Ascending aorta (tissue), 2 donors: ENCODE data around the gene BRINP1. TPM values are rescaled to one million over a fixed set of nuclear protein-coding genes. Genes with fewer than 3 reads are reported as not detected.

Experiments used
- DNase-seq, 2 donors: peaks; one replicate each; pipeline ENCODE4 v3.0.0-alpha.2; 2019; ENCODE audit warnings: low spot score in 2 of 2
- H3K27ac ChIP-seq, 2 donors: fragments of 200-600 bp; sonication (generic); one replicate each; pipeline ENCODE4 v1.5.1; 2016 to 2017; ENCODE audit warnings: mild to moderate bottlenecking in 1 of 2
- H3K27me3 ChIP-seq: fragments of 200-600 bp; sonication (generic); one replicate; pipeline ENCODE4 v1.5.1; 2017
- H3K36me3 ChIP-seq, 2 donors: fragments of 200-600 bp; sonication (generic); one replicate each; pipeline ENCODE4 v1.5.1; 2016
- H3K4me1 ChIP-seq, 2 donors: fragments of 200-600 bp; sonication (generic); one replicate each; pipeline ENCODE4 v1.5.1; 2016 to 2017; ENCODE audit warnings: mild to moderate bottlenecking in 1 of 2
- H3K4me3 ChIP-seq, 2 donors: fragments of 200-600 bp; sonication (generic); one replicate each; pipeline ENCODE4 v1.5.1; 2016 to 2017; ENCODE audit warnings: mild to moderate bottlenecking in 1 of 2
- H3K9me3 ChIP-seq, 2 donors: fragments of 200-600 bp; sonication (generic); one replicate each; pipeline ENCODE4 v1.5.1; 2016
- intact Hi-C: fragments of 100-400 bp; cut with DNase I; formaldehyde crosslinking; loops from one replicate; pipeline ENCODE4 v1.15.1; 2023
- total RNA-seq: library from RNA; depleted of rRNA; stranded (reverse); fragments of >200 nt; gene quantifications from one replicate; pipeline ENCODE4 v1.1.0, GENCODE V29; 2016
- TF ChIP-seq, protein P1 (sequence below), 3 experiments: fragments of 200-600 bp in 2 of 3; fragments of 450-650 bp in 1 of 3; sonication (generic) in 2 of 3; IDR thresholded peaks; one replicate each; pipeline ENCODE4 v1.5.1; 2016 to 2019; ENCODE audit warnings: antibody characterized with exemption in 3 of 3, mild to moderate bottlenecking in 1 of 3, moderate library complexity in 1 of 3

BRINP1 gene, protein sequence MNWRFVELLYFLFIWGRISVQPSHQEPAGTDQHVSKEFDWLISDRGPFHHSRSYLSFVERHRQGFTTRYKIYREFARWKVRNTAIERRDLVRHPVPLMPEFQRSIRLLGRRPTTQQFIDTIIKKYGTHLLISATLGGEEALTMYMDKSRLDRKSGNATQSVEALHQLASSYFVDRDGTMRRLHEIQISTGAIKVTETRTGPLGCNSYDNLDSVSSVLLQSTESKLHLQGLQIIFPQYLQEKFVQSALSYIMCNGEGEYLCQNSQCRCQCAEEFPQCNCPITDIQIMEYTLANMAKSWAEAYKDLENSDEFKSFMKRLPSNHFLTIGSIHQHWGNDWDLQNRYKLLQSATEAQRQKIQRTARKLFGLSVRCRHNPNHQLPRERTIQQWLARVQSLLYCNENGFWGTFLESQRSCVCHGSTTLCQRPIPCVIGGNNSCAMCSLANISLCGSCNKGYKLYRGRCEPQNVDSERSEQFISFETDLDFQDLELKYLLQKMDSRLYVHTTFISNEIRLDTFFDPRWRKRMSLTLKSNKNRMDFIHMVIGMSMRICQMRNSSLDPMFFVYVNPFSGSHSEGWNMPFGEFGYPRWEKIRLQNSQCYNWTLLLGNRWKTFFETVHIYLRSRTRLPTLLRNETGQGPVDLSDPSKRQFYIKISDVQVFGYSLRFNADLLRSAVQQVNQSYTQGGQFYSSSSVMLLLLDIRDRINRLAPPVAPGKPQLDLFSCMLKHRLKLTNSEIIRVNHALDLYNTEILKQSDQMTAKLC
- total RNA-seq: not detected

DNA sequence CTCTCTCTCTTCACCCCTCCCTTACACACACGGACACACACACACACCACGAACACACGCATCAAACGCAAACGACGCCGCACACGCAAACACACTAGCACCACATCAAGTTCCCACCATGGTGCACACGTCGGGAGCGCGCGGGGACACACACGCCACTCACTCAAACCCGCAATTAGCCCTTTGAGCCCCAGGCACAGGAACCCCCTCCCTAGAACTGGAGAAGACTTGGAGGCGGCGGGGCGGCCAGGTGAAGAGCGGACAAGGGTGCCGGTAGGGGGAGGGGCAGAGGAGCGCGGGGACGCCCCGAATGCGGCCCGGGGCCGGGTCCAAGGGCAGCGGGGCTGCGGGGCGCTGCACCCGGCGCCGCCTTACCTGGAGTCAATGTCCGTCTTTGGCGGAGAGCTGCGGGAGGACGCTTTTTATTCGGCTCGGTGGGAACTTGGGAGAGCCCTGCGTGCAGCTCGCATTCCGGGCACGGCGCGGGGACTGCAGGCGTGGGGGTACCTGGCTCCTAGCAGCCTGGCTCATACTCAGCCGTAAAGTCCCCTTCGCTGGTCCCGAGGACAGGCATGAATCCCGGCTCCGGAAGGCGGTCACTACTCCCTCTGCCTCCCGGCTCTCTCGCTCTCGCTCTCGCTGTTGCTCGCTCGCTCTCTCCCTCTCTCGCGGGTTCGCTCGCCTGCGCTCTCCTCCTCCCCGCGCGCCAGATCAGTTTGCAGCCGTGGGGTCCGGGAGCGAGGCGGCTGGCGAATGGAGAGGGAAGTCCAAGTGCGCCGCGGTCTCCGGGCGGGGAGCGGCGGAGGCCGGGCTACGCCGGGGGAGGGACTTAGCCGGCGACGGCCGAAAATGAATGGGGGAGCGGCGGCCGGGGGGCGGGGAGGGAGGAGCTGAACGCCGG, at the start of gene BRINP1:
Gene BRINP1 (minus strand): TSS at position 755 of the 901 bp plus-strand sequence. CDS start 56,080 bp downstream, outside the sequence.
- DNase-seq: no peak
- Histone ChIP-seq H3K27me3 (no peaks in the 10 kb centered on the region), H3K4me1 (no peaks in the 10 kb centered on the region), H3K9me3 (no peaks in the 10 kb centered on the region), H3K4me3 (peak within 1 kb of the TSS; percentile 40 to 55), H3K36me3 (no peaks in the 10 kb centered on the region), H3K27ac (no peak within 1 kb of the TSS)
- TF ChIP-seq, protein P1, sequence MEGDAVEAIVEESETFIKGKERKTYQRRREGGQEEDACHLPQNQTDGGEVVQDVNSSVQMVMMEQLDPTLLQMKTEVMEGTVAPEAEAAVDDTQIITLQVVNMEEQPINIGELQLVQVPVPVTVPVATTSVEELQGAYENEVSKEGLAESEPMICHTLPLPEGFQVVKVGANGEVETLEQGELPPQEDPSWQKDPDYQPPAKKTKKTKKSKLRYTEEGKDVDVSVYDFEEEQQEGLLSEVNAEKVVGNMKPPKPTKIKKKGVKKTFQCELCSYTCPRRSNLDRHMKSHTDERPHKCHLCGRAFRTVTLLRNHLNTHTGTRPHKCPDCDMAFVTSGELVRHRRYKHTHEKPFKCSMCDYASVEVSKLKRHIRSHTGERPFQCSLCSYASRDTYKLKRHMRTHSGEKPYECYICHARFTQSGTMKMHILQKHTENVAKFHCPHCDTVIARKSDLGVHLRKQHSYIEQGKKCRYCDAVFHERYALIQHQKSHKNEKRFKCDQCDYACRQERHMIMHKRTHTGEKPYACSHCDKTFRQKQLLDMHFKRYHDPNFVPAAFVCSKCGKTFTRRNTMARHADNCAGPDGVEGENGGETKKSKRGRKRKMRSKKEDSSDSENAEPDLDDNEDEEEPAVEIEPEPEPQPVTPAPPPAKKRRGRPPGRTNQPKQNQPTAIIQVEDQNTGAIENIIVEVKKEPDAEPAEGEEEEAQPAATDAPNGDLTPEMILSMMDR (IDR thresholded peaks at IDR 0.05): no peak
- intact Hi-C loops: no loop called here

DNA sequence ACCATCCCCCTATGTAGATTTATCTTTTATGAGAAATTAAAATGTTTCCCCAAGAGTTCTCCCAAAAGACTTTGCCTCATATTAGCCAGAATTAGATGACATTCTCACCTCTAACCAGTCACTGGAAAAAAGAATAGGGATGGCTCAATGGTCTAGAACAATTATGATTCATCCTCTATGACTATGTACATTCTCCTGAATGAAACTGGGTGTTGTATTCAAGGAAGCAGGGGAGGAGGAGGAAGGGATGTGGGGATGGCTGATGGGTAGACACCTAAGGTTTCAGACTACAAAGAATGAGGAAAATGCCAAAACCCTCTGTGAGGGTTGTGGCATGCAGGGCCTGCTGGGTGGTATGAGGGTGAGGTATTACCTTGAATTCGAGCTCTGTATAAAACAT, 49.5 kb upstream of the BRINP1 start:
- Histone ChIP-seq H3K9me3 (no peaks in the 10 kb centered on the region), H3K36me3 (no peaks in the 10 kb centered on the region), H3K27ac (no peak overlapping the region), H3K27me3 (no peaks in the 10 kb centered on the region), H3K4me1 (no peaks in the 10 kb centered on the region), H3K4me3 (no peak overlapping the region)
- TF ChIP-seq, protein P1 (IDR thresholded peaks at IDR 0.05): no peak
- intact Hi-C loops: no loop called here
- DNase-seq: no peak

DNA sequence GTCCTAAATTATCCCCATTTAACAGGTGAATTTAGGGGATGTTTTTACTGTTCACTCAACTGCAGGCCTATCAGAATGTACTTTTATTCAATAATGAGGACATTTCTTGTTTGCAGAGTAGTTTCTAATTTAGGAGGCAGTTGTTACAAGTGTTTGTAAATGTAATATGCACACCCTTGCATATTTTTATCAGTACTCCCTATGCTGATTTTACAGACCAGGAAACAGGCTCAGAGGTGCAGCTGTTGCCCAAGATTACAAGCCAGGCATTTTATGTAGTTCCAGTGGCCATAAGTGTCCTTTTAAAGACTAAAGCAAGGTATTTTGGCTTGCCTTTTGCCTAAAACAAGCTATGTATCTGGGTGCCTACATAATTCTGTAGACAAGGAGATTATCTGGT, 47.6 kb upstream of the BRINP1 start:
- H3K4me3 ChIP-seq: no peak overlapping the region
- DNase-seq: no peak

DNA sequence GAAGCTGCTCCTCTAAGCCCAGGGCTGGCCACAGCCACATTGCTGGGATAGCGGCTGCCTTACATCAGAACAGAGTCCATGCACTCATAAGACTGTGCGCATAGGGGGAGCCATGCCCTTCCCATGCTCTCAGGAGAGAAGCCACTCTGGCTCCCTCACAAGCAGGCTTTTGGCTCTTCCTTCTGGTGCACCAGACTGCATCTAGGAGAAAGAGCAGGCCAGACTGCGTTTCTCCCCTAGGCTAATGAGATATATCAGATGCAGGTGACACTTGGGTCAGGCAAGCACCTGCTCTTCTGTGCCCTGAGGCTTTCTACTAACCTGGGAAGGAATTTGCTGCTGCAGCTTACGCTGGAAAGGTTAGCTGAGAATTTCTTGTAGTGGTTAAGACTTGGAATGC, 43.2 kb upstream of the BRINP1 start:
- H3K4me3 ChIP-seq: no peak overlapping the region
- H3K9me3 ChIP-seq: no peaks in the 10 kb centered on the region
- no peaks in the 10 kb centered on the region for H3K27me3 ChIP-seq
- DNase-seq: no peak
- no peaks in the 10 kb centered on the region for H3K36me3 ChIP-seq
- TF ChIP-seq, protein P1 (IDR thresholded peaks at IDR 0.05): no peak
- no peaks in the 10 kb centered on the region for H3K4me1 ChIP-seq
- H3K27ac ChIP-seq: no peak overlapping the region
- intact Hi-C loops: no loop called here

More for the DNA sequence above, 47.6 kb upstream of the BRINP1 start:
- intact Hi-C loops: no loop called here
- no peak overlapping the region for H3K27ac ChIP-seq
- no peaks in the 10 kb centered on the region for H3K36me3 ChIP-seq
- H3K4me1 ChIP-seq: no peaks in the 10 kb centered on the region
- no peaks in the 10 kb centered on the region for H3K27me3 ChIP-seq
- TF ChIP-seq, protein P1 (IDR thresholded peaks at IDR 0.05): no peak
- no peaks in the 10 kb centered on the region for H3K9me3 ChIP-seq

DNA sequence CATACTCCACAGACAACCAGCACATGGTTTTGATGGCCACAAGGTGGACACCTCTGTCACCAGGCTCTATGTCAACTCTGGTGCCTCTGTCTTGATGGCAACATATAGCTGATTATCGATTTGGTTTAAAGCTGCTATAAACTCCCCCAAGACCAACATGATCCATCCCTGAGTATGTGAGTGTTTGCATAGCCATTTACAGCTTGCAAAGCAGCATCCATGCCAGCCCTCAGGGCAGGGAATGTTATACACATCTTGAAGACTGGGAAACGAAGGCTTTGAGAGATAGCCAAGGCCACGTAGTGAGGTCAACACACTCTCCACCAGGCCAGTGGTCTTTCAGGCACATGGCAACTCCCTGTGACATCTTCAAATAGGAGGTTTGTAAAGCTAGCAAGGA, 40.3 kb upstream of the BRINP1 start:
- Histone ChIP-seq H3K9me3 (no peaks in the 10 kb centered on the region), H3K27ac (no peak overlapping the region), H3K27me3 (no peaks in the 10 kb centered on the region), H3K36me3 (no peaks in the 10 kb centered on the region), H3K4me1 (no peaks in the 10 kb centered on the region), H3K4me3 (no peak overlapping the region)
- DNase-seq: no peak
- intact Hi-C loops: no loop called here
- TF ChIP-seq, protein P1 (IDR thresholded peaks at IDR 0.05): no peak
